K562 (cell line): ENCODE data around the gene RBM20. TPM values are rescaled to one million over a fixed set of nuclear protein-coding genes. Genes with fewer than 3 reads are reported as not detected.

Experiments used
- ARID3A ChIP-seq: IDR thresholded peaks from 2 replicates; pipeline ENCODE4 v1.6.1; 2012; ENCODE audit warnings: low read depth, low read length, improper control_type of control experiment, borderline replicate concordance
- IRF1 ChIP-seq: sonication (generic); formaldehyde crosslinking; IDR thresholded peaks from 2 replicates; pipeline ENCODE4 v1.8.0; 2022; ENCODE audit warnings: missing genetic modification reagents, mild to moderate bottlenecking, borderline replicate concordance
- NR2C1 ChIP-seq, 2 experiments: fragments of 450-650 bp; IDR thresholded peaks; 2 replicates each; pipeline ENCODE4 v1.6.1; 2017; ENCODE audit warnings: mild to moderate bottlenecking in 2 of 2, antibody characterized with exemption in 1 of 2, inconsistent platforms in 1 of 2, missing compliant biosample characterization in 1 of 2, missing genetic modification characterization in 1 of 2
- RBFOX2 ChIP-seq: fragments of 200-400 bp; formaldehyde crosslinking; IDR thresholded peaks from 2 replicates; pipeline ENCODE4 v1.6.1; 2017; ENCODE audit warnings: low read depth, mild to moderate bottlenecking, low read length, moderate library complexity
- TRIM25 ChIP-seq: fragments of 450-650 bp; IDR thresholded peaks from 2 replicates; pipeline ENCODE4 v1.7.0; 2016; ENCODE audit warnings: borderline replicate concordance
- ZNF143 ChIP-seq: sonication (generic); formaldehyde crosslinking; IDR thresholded peaks from 2 replicates; pipeline ENCODE4 v1.9.0; 2022; ENCODE audit warnings: mild to moderate bottlenecking, missing genetic modification reagents
- ZNF232 ChIP-seq: sonication (generic); formaldehyde crosslinking; IDR thresholded peaks from 2 replicates; pipeline ENCODE4 v1.8.0; 2022; ENCODE audit warnings: mild to moderate bottlenecking, missing genetic modification reagents
- ZNF277 ChIP-seq: fragments of 250-450 bp; sonication (Bioruptor Pico); IDR thresholded peaks from 2 replicates; pipeline ENCODE4 v1.8.0; 2022; ENCODE audit warnings: inconsistent platforms, mild to moderate bottlenecking, moderate library complexity, borderline replicate concordance
- polyA plus RNA-seq, 8 experiments: library from polyadenylated mRNA; depleted of rRNA in 4 of 8; stranded (reverse) in 5 of 8; unstranded in 3 of 8; fragments of >200 nt; fragmentation: Nextera tagmentation in 2 of 8; fragmentation: Illumina TruSeq in 1 of 8; extraction: Ambion mirVana in 2 of 8; extraction: Trizol in 1 of 8; gene quantifications; 2 replicates each; pipeline versions ENCODE4 v1.2.1 to v1.2.3, GENCODE V29; 2011 to 2014; ENCODE audit warnings: inconsistent platforms in 1 of 8, missing spikeins in 1 of 8
- total RNA-seq, 7 experiments: library from RNA; depleted of rRNA in 6 of 7; stranded (reverse); fragments of >200 nt in 6 of 7; fragmentation: Illumina TruSeq in 2 of 7; extraction: Trizol in 2 of 7; gene quantifications; 2 replicates each; pipeline versions ENCODE4 v1.2.1 to v1.2.3, GENCODE V29; 2011 to 2021; ENCODE audit warnings: low replicate concordance in 1 of 7

RBM20 gene
- total and polyA plus RNA-seq, 9 of the 15 experiments (the other 6 are each of a cell fraction or from before 2014, with no cell fraction given): 0.63 to 5.7 (median 3.2) TPM

GRCh38 chr10:110812583-110812982 lies 168.4 kb downstream of the RBM20 start (continued):
- TF ChIP-seq ARID3A (no peak), ZNF277 (CRISPR knock-in tag) (no peak), TRIM25 (no peak), ZNF143 (CRISPR knock-in tag) (no peak), ZNF232 (no peak), IRF1 (CRISPR knock-in tag) (no peak), NR2C1 (IDR thresholded peaks at IDR 0.05) (no peak), NR2C1 (tag; IDR thresholded peaks at IDR 0.05) (no peak), RBFOX2 (no peak)
